Measurements from ENCODE around the gene CYB561.
"Not testable (repeated sequence)": the region's sequence is repeated elsewhere in the genome, so short reads cannot be mapped to it uniquely, and the experiment has no call there.

Gene CYB561

DNA sequence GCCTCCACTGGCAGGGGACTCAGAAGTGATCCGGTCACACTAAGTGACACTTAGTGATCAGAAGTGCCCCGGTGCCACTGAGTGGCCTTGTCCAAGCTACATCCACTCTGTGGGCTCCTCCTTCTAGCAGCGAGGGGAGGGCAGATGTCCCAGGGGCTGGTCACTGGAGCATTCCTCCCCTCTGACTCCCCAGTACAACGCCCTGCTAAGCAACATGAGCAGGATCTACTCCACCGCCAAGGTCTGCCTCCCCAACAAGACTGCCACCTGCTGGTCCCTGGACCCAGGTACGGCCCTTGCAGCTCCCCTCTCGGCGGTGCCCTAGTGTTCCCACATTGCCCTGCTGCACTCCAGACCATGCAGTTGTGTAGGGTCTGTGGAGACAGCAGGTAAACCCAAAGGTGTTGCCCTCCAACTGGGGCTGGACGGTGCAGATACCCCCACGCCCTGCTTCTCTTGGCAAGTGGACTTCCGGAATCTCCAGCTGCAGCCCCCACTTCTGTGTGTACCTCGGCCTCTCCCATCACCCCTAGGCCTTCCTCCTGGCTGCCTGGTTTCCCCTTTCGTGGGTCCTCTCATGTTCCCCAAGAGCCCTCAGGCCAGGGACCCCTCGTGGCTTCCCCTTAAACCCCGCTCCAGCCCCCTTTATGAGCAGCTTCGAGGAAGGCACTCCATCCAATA is 32.8 kb upstream of the CYB561 start:
- DNase-seq: peak; percentile 78

DNA sequence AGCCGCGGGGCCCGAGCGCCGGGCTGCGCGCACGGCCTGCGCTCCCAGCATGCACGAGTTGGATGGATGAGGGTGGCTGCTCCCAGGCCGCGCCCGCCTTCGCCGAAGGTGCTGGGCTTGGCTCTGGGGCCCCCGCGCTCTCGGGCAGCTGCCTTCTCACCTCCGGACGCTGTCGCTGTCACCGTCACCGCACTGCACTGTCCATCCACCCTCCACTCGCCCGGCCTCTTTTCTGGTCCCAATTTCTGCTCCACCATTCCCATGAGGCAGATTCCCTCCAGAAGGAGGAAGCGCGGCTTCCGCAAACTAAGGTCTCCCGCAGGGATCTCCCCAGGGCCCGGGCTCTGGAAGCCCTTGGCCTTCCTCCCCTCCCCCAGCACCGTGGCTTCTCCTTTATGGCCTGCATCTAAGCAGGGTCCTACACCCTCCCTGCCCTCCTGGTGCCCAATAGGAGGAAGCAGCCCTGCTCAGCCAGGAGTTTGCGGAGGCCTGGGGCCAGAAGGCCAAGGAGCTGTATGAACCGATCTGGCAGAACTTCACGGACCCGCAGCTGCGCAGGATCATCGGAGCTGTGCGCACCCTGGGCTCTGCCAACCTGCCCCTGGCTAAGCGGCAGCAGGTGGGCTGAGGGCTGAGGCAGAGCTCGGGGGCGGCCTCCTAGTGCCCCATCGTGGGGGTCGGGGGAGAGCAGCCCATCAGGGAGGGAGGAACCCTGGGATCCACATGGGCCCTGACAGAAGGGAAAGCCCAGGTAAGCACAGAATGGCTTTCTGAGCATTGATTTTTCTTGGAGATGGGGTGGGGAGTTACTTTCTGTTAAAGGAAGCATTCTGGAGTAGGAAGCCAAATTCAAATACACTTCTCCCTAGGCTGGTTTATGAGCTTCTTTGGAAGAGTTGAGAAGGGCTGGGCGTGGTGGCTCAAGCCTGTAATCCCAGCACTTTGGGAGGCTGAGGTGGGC is 31.7 kb upstream of the CYB561 start:
- no peak for DNase-seq

- DNase-seq: no peak
Measured at GRCh38 chr17:63476854-63477479, 30.9 kb upstream of the CYB561 start, which contains the start of gene ACE. TSS of gene ACE (plus strand) at chr17:63477061. CDS start at chr17:63477095, 34 bp downstream.

- no peak for DNase-seq
Measured at GRCh38 chr17:63476459-63476853, 30.4 kb upstream of the CYB561 start.

DNA sequence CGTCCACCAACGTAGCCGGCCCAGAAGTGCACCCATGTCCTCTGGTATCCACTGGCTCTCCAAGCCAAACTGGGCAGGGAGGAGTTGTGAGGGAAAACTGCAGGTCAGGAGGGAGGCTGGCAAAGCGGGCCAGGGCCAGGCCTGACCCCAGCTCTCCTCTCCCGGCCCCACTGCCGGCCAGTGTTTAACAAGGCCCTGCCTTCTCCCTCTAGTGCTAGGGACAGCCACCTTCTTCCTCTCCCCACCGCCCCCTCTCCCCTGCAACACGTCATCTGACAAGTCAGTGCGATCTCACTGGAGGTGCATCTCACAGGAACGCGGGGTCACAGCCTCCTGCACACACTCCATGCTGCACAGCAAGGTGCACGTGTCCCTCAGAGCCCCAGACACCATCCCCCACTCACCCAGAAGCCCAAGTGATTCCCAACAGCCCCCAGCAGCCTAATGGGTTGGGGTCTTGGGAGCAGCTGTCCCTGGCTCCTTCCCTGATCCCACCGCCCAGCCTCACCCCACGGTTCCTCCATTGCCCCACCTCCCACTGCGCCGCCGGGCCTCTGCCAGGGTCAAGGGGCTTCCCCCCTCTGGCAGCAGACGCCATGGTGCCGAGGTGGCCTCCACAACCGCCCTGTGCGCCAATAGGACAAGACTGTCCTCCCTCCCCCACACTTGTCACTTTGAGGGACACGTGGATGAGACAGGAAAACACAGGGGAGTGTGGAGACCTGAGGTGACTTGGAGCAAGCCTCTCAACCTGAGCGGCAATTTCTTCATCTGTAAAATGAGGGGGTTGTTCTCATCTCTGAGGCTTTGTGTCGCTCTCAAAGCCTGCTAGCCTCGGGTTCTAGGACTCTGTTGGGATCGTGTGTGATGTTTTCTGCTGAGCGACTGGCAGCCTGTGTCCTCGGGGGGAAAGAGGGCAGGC is 29.6 kb upstream of the CYB561 start:
- no peak for DNase-seq

DNA sequence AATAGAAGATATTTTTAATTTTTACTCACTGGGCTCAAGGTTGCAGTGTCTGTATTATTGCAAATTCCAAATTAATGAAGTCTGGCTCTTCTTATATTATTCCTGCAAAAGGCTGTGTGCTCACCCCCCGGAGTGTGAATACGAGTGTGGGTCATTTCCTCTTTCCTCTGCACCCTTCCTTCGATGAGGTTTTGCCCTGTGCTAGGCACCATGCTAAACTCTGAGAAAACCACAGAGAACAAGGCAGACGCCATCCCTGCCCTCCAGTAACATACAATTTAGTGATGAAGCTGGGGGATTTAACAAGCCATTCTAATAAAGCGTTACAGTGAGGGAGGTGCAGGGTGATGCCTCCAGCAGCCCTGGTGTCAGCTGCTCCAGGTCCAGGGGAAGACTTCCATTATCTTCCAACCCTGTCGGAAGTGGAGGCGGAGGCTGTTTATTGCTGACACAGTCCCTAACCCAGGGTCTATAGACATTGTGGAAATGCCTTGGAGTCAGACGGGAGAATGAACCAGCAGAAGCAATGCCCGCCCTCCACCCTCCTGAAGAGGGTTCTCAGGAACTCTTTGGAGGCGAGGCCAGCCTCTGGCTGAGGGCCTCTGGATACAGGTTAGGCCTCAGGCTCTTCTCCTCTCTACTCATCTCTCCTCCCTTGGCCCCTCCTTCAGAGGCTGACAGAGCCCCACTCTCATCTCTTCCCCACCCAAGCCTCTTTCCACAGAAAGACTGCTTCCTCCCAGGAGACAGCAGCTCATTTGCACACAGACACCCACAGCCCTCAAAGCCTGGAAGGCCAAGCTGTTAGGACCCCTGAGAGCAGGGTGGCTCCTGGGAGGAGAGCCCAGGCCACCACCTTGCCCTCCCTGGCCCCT is 28.7 kb upstream of the CYB561 start:
- no peak for DNase-seq

- no peak for DNase-seq
Measured at GRCh38 chr17:63474174-63474573, 28.1 kb upstream of the CYB561 start.

- DNase-seq: not testable (repeated sequence)
Measured at GRCh38 chr17:63468099-63468498, 22.0 kb upstream of the CYB561 start.

- DNase-seq: no peak
Measured at GRCh38 chr17:63464691-63465236, 18.7 kb upstream of the CYB561 start.

DNA sequence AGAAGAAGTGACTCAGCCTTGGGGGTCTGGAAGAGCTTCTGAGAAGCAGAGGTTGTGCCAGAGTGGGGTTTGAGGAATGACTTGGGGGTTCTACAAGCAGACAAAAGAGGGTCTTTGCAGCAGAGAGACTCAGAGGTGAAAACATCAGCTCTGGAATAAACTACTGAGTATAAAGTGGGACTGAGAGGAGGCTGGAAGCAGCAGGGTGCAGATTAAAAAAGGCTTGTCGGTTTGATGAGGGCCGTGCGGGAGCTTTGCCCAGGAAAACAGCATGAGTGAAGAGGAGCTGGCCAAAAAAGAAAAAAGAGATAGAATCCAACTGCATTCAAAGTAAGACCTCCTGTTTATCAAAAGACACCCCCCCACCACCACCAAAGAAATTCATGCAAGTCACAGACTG is 17.7 kb upstream of the CYB561 start:
- DNase-seq: no peak

DNA sequence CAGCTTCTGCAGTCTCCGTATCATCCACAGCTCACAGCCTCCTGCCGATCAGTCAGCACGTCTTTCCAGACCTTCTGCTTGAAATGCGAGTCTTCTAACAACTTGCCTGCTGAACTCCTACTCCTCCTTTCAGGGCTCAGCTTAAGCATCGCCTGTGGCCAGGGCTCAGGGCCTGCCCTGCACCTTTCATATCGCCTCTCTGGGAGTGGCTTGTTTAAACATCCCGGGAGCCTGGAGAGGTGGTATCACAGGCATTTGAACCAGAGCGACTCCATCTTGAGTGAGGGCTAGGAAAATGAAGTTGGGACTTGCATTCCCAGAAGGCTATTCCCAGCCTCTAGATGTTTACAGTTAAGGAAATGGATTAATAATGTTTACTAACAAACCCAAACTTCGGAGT is 13.9 kb upstream of the CYB561 start:
- no peak for DNase-seq

DNA sequence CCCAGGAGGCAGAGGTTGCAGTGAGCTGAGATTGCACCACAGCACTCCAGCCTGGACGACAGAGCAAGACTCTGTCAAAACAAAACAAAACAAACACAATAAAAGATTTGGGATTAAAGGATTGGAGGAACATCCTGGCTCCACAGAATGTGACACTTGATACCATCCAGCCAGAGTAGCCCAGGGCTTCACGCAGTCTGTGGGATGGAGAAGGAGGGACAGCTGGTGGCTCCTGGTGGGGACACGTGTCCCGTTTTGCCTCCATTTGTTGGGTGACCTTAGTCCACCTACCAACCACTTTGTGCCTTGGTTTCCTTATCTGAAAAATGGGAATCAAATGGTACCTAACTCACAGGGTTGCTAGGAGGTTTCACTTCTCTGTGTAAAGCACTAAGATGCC is 12.4 kb upstream of the CYB561 start:
- DNase-seq: no peak

DNA sequence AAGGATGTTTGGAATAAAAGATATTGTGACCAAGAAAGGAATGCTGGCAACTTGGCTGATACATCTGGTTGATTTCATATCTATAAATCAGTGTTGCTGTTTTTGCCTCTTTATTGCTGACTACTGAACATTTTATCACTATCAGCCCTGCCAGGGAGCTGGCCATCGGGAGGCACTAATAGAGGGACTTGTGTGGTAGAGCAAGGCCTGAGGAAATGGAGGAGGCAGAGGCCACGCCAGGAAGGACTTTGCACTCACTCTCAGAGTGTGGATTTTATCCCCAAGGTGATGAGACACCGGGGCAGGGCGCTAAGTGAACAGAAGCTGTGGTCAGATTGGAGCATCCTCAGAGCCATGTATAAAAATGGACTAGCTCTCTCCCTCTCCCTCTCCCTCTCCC is 9.3 kb upstream of the CYB561 start:
- no peak for DNase-seq

- no peak for DNase-seq
Measured at GRCh38 chr17:63454915-63455314, 8.8 kb upstream of the CYB561 start.

DNA sequence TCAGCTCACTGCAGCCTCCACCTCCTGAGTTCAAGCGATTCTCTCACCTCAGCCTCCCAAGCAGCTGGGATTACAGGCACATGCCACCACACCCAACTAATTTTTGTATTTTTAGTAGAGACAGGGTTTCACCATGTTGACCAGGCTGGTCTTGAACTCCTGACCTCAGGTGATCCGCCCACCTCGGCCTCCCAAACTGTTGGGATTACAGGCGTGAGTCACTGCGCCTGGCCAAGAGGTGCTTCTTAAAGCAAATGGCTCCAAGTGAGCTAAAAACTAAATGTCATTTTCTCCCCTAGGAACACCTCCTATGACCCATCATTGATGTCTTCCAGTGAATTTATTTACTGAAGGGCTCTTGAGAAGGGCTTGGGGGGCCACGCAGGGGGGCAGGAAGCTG is 8.3 kb upstream of the CYB561 start:
- DNase-seq: not testable (repeated sequence)

GRCh38 chr17:63452962-63453551 is 7.0 kb upstream of the CYB561 start:
- DNase-seq: no peak

- DNase-seq: no peak
Measured at GRCh38 chr17:63452046-63452961, 6.2 kb upstream of the CYB561 start.

- no peak for DNase-seq
Measured at GRCh38 chr17:63451150-63451549, 5.0 kb upstream of the CYB561 start.

- peak; percentile 42 for DNase-seq
Measured at GRCh38 chr17:63450551-63450950, 4.4 kb upstream of the CYB561 start.

DNA sequence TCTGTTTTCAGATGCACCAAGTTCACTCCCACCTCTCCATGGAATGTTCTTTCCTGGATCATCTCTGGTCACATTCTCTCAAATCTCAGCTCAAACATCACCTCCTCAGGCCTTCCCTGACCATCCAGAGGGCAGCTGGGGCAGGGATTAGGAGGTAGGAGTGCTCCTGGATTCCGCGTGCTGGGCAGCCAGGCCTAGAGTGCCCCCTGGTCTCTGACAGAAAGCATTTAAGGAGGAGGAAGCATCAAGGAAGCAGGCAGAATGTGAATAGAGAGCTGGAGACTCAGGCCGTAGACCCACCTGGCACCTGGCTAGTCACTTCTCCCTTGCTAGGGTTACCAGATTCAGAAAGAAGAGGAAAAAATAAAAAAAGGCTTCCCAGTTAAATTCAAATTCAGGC is 2.5 kb upstream of the CYB561 start:
- no peak for DNase-seq

Measured in activated CD8-positive, alpha-beta memory T cell treated with anti-CD3 and anti-CD28 coated beads, Interleukin-2, amount 50 U/mL, for 4 hours (primary cell).